IMR-90 (cell line): ENCODE results near the gene TCEAL4. TPM values are rescaled to one million over a fixed set of nuclear protein-coding genes. Genes with fewer than 3 reads are reported as not detected.

Source experiments
- ATAC-seq: fragments of 200-7000 bp; cut with Tn5 transposase; 2 replicates; pipeline ENCODE4 v1.9.1; 2020; ENCODE audit warnings: low read depth, mild to moderate bottlenecking, moderate library complexity
- BruUV-seq: library from RNA; stranded (reverse); fragments of 400-500 nt; replicated peaks from 2 replicates; lab custom pipeline; 2021; lab: Mats Ljungman, UMichigan
- CTCF ChIA-PET: fragments of 300-600 bp; formaldehyde crosslinking; extraction: SDS; loops from one replicate; lab custom pipeline; 2021; ENCODE audit warnings: antibody characterized with exemption; lab: Yijun Ruan, JAX
- POLR2A ChIA-PET: fragments of 300-600 bp; sonication (Branson Sonifier 250); formaldehyde crosslinking; loops from one replicate; lab custom pipeline; 2022; ENCODE audit warnings: antibody characterized with exemption; ENCODE audit not compliant: unreplicated experiment; lab: Charles Lee
- DNase-seq: peaks from one replicate; pipeline ENCODE4 v3.0.0; 2013
- H2AFZ ChIP-seq: replicated peaks from 2 replicates; pipeline ENCODE3; 2013; ENCODE audit warnings: low read length, mild to moderate bottlenecking; ENCODE audit not compliant: poor library complexity
- H2AK5ac ChIP-seq: 2 replicates; pipeline ENCODE4 v1.6.1; 2013; ENCODE audit warnings: low read depth, low read length, inconsistent platforms
- H2AK9ac ChIP-seq: replicated peaks from 2 replicates; pipeline ENCODE3; 2013; ENCODE audit warnings: mild to moderate bottlenecking, low read depth, low read length, moderate library complexity; ENCODE audit not compliant: poor library complexity
- H2BK120ac ChIP-seq: 2 replicates; pipeline ENCODE4 v1.6.1; 2013; ENCODE audit warnings: low read depth, low read length, inconsistent platforms
- H2BK15ac ChIP-seq: 3 replicates; pipeline ENCODE4 v1.6.1; 2013; ENCODE audit warnings: low read depth, low read length, inconsistent platforms
- H2BK20ac ChIP-seq: 2 replicates; pipeline ENCODE4 v1.6.1; 2013; ENCODE audit warnings: low read depth, mild to moderate bottlenecking, inconsistent platforms, low read length, moderate library complexity
- H2BK5ac ChIP-seq: 2 replicates; pipeline ENCODE4 v1.6.1; 2013; ENCODE audit warnings: mild to moderate bottlenecking, low read depth, low read length, inconsistent platforms; ENCODE audit not compliant: poor library complexity, severe bottlenecking
- H3K14ac ChIP-seq: replicated peaks from 2 replicates; pipeline ENCODE4 v1.6.1; 2013; ENCODE audit warnings: low read depth, low read length, inconsistent platforms
- H3K18ac ChIP-seq: 2 replicates; pipeline ENCODE4 v1.6.1; 2013; ENCODE audit warnings: low read depth, low read length, control low read depth
- H3K23ac ChIP-seq: 2 replicates; pipeline ENCODE4 v1.6.1; 2013; ENCODE audit warnings: low read depth, low read length, inconsistent platforms
- H3K27ac ChIP-seq: 2 replicates; pipeline ENCODE4 v1.5.1; 2013; ENCODE audit warnings: mild to moderate bottlenecking, control low read depth, low read length; ENCODE audit not compliant: insufficient read depth
- H3K27me3 ChIP-seq: 2 replicates; pipeline ENCODE4 v1.6.1; 2013; ENCODE audit warnings: low read length; ENCODE audit not compliant: control insufficient read depth, insufficient read depth
- H3K36me3 ChIP-seq: 2 replicates; pipeline ENCODE4 v1.6.1; 2013; ENCODE audit warnings: low read length, mixed read lengths; ENCODE audit not compliant: control insufficient read depth, insufficient read depth
- H3K4ac ChIP-seq: 2 replicates; pipeline ENCODE4 v1.6.1; 2013; ENCODE audit warnings: low read depth, low read length, inconsistent platforms
- H3K4me1 ChIP-seq: 2 replicates; pipeline ENCODE4 v1.6.1; 2013; ENCODE audit warnings: low read length, mixed read lengths; ENCODE audit not compliant: control insufficient read depth, insufficient read depth
- H3K4me2 ChIP-seq: 2 replicates; pipeline ENCODE4 v1.6.1; 2013; ENCODE audit warnings: low read depth, mild to moderate bottlenecking, control low read depth, low read length, moderate library complexity
- H3K4me3 ChIP-seq: 2 replicates; pipeline ENCODE4 v1.5.1; 2013; ENCODE audit warnings: low read depth, mild to moderate bottlenecking, control low read depth, low read length, moderate library complexity; ENCODE audit not compliant: insufficient read depth
- H3K56ac ChIP-seq: 2 replicates; pipeline ENCODE4 v1.6.1; 2013; ENCODE audit warnings: low read length, inconsistent platforms; ENCODE audit not compliant: insufficient read depth; ENCODE audit errors: extremely low read depth
- H3K79me1 ChIP-seq, 2 experiments: 2 replicates each; pipeline ENCODE4 v1.6.1; 2013; ENCODE audit warnings: low read length in 2 of 2, inconsistent platforms in 1 of 2, low read depth in 1 of 2
- H3K9ac ChIP-seq: 2 replicates; pipeline ENCODE4 v1.6.1; 2013; ENCODE audit warnings: low read depth, low read length, control low read depth
- H3K9me1 ChIP-seq: 2 replicates; pipeline ENCODE4 v1.6.1; 2013; ENCODE audit warnings: low read length, inconsistent platforms; ENCODE audit not compliant: insufficient read depth
- H3K9me3 ChIP-seq: 2 replicates; pipeline ENCODE4 v1.6.1; 2013; ENCODE audit warnings: low read length; ENCODE audit not compliant: control insufficient read depth, insufficient read depth
- H4K20me1 ChIP-seq: 2 replicates; pipeline ENCODE4 v1.6.1; 2013; ENCODE audit warnings: low read length, inconsistent platforms; ENCODE audit not compliant: insufficient read depth
- H4K5ac ChIP-seq: 2 replicates; pipeline ENCODE4 v1.6.1; 2013; ENCODE audit warnings: mild to moderate bottlenecking, low read depth, low read length, control low read depth
- H4K8ac ChIP-seq, 2 experiments: 2 replicates each; pipeline ENCODE4 v1.6.1; 2013; ENCODE audit warnings: low read depth in 2 of 2, low read length in 2 of 2, control low read depth in 1 of 2, inconsistent platforms in 1 of 2
- H4K91ac ChIP-seq: 2 replicates; pipeline ENCODE4 v1.6.1; 2013; ENCODE audit warnings: low read depth, low read length, inconsistent platforms; ENCODE audit not compliant: insufficient read depth
- CHD1 ChIP-seq: IDR thresholded peaks from 2 replicates; pipeline ENCODE4 v1.6.1; 2012; ENCODE audit warnings: low read depth, low read length, improper control_type of control experiment
- CTCF ChIP-seq: conservative IDR thresholded peaks from 2 replicates; pipeline ENCODE4 v1.5.1; 2012; ENCODE audit warnings: mild to moderate bottlenecking, low read depth, low read length, improper control_type of control experiment
- FOS ChIP-seq: fragments of 150-350 bp; IDR thresholded peaks from 2 replicates; pipeline ENCODE4 v1.6.1; 2016; ENCODE audit warnings: low read depth, low read length
- MAZ ChIP-seq: IDR thresholded peaks from 2 replicates; pipeline ENCODE4 v1.6.1; 2012; ENCODE audit warnings: low read depth, mild to moderate bottlenecking, low read length, improper control_type of control experiment, moderate library complexity, borderline replicate concordance
- MXI1 ChIP-seq: IDR thresholded peaks from 2 replicates; pipeline ENCODE4 v1.6.1; 2012; ENCODE audit warnings: low read depth, mild to moderate bottlenecking, low read length, moderate library complexity, borderline replicate concordance
- NFE2L2 ChIP-seq: fragments of 150-350 bp; IDR thresholded peaks from 2 replicates; pipeline ENCODE4 v1.6.1; 2016; ENCODE audit warnings: low read depth, mild to moderate bottlenecking, low read length
- RCOR1 ChIP-seq: IDR thresholded peaks from 2 replicates; pipeline ENCODE4 v1.6.1; 2012; ENCODE audit warnings: mild to moderate bottlenecking, low read length, improper control_type of control experiment; ENCODE audit not compliant: insufficient replicate concordance
- RFX5 ChIP-seq: IDR thresholded peaks from 2 replicates; pipeline ENCODE4 v1.8.0; 2012; ENCODE audit warnings: low read depth, mild to moderate bottlenecking, low read length, moderate library complexity
- WGBS, 2 experiments: methylation state at CpG; one replicate each; pipeline versions ENCODE4 v1.1.5 to v1.1.7; 2013; ENCODE audit warnings: missing lambda C conversion rate in 2 of 2; ENCODE audit not compliant: insufficient read length in 1 of 2; ENCODE audit errors: extremely low coverage in 2 of 2; 5-methylcytosine and 5-hydroxymethylcytosine counted together
- dilution Hi-C: fragments of 300-500 bp; cut with HindIII; formaldehyde crosslinking; loops from one replicate; pipeline ENCODE4 v1.14.3; 2018; ENCODE audit warnings: low sequenced_read_pairs; ENCODE audit not compliant: unreplicated experiment
- in situ Hi-C: fragments of 300-500 bp; cut with MboI; formaldehyde crosslinking; loops from 3 replicates; pipeline ENCODE4 v1.14.3; 2019; ENCODE audit warnings: low sequenced_read_pairs, inconsistent platforms, mixed read lengths
- intact Hi-C: fragments of 100-400 bp; cut with micrococcal nuclease; formaldehyde crosslinking; loops from 2 replicates; pipeline ENCODE4 v1.10.0; 2022
- polyA plus RNA-seq, 3 experiments: library from polyadenylated mRNA; depleted of rRNA; stranded (reverse); fragments of >200 nt; gene quantifications; 2 replicates each; pipeline ENCODE4 v1.2.3, GENCODE V29; 2012; ENCODE audit warnings: low replicate concordance in 1 of 3
- total RNA-seq: library from RNA; depleted of rRNA; stranded (reverse); fragments of >200 nt; gene quantifications from 2 replicates; pipeline ENCODE4 v1.2.3, GENCODE V29; 2012

TCEAL4 gene
- total and polyA plus RNA-seq, 2 of the 4 experiments (the other 2 are of a cell fraction), result 11.1 to 31.9 TPM

GRCh38 chrX:103562801-103563200 is 22.5 kb upstream of the TCEAL4 start:
- DNase-seq (no peak), ATAC-seq (no peak)
- Histone ChIP-seq H3K18ac (no peak overlapping the region), H3K14ac (no peak overlapping the region), H2BK120ac (no peak overlapping the region), H4K91ac (no peak overlapping the region), H3K9me1 (no peaks in the 10 kb centered on the region), H3K9ac (no peak overlapping the region), H2BK15ac (no peak overlapping the region), H2BK20ac (no peak overlapping the region), H3K4me1 (no peaks in the 10 kb centered on the region), H3K79me1 (no peaks in the 10 kb centered on the region), H3K27me3 (no peaks in the 10 kb centered on the region), H2AK5ac (no peak overlapping the region), H3K4ac (no peak overlapping the region), H2AFZ (no peak overlapping the region), H2AK9ac (no peak overlapping the region), H3K56ac (no peak overlapping the region), H3K27ac (no peak overlapping the region), H3K9me3 (no peaks in the 10 kb centered on the region), H3K23ac (no peak overlapping the region), H2BK5ac (no peak overlapping the region), H4K5ac (no peak overlapping the region), H3K4me3 (no peak overlapping the region), H3K4me2 (no peak overlapping the region), H4K20me1 (no peaks in the 10 kb centered on the region), H3K36me3 (no peaks in the 10 kb centered on the region), H4K8ac (no peak overlapping the region)
- WGBS, 2 experiments, result no CpG with 5 or more reads among the region's 2 CpGs
- ChIA-PET POLR2A (no interaction called here), CTCF (no interaction called here)
- in situ Hi-C loops, result no loop called here
- TF ChIP-seq RFX5 (no peak), CTCF (no peak), CHD1 (no peak), NFE2L2 (no peak), MAZ (no peak), MXI1 (no peak), FOS (no peak), RCOR1 (no peak)
- no TSS peak for BruUV-seq
- intact Hi-C loops, result no loop called here
- dilution Hi-C loops, result no loop called here
